Activated CD4-positive, CD25-positive, alpha-beta regulatory T cell treated with anti-CD3 and anti-CD28 coated beads, Interleukin-2, amount 50 U/mL, for 16 hours (primary cell): Measurements from ENCODE around the gene CASP8.
"Not testable (repeated sequence)": the region's sequence is repeated elsewhere in the genome, so short reads cannot be mapped to it uniquely, and the experiment has no call there.

ENCODE experiments used
- DNase-seq: peaks from one replicate; pipeline ENCODE4 v3.0.0-alpha.2; 2020; ENCODE audit warnings: low read depth, low spot score

The CASP8 gene

DNA sequence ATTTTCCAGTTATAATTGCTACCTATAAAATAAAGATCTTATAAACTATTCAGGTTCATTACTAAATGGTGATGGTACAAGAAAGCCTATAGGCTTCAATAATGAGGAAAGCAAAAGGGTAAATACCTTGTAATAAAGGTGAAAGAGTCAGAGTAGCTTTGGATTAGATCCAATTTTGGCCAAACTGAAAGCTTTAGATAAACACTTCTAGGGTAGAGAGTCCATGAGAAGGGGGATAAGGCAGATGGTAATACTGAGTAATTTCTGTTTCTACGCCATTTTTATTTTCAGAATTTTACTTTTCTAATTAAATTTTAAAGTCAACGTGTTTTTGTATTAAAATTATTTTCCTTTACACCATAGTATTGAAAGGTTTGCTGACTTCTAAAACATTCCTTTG is 9.4 kb downstream of the CASP8 start:
- no peak for DNase-seq

DNA sequence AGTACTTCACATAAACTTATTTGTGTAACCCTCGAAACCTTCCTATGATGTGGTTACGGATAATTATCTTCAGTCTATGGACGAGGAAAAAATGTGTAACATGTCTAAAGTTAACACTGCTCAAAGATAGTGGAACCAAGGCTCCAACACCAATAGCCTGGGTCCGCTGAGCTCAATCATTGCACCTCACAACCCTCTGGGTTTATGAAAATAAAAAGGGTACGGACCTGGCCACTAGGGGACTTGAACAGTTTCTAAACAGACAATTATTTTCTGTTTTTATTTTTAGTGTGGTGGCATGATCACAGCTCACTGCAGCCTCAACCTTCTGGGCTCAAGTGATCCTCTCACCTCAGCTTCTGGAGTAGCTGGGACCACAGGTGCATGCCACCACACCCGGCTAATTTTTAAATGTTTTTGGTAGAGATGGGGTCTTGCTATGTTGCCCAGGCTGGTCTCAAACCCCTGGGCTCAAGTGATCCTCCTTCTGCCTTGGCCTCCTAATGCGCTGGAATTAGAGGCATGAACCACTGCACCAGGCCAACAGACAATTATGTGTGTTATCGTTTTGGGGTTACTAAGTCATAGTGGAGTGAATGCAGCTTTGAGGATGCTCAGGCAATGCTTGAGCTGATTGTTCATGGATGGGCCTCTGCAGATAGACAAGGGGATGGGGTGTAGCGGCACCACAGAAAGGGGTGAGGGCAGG is 10.1 kb downstream of the CASP8 start:
- no peak for DNase-seq

DNA sequence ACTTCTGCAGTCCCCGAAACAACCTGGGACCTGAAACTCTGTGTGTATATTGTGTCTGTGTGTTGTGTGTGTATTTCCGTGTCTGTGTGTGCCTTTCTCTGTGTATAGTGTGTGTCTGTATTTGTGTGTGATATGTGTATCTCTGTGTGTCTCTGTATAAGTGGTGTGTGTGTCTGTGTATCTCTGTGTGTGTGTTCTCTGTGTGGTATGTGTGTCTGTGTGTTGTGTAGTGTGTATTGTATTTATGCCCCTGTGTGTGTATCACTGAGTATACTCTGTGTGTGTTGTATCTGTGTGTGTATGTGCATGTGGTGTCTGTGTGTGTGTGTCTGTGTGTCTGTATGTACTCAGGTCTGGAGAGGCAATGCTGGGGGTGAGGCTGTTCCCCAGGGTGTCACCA is 11.6 kb downstream of the CASP8 start:
- no peak for DNase-seq

DNA sequence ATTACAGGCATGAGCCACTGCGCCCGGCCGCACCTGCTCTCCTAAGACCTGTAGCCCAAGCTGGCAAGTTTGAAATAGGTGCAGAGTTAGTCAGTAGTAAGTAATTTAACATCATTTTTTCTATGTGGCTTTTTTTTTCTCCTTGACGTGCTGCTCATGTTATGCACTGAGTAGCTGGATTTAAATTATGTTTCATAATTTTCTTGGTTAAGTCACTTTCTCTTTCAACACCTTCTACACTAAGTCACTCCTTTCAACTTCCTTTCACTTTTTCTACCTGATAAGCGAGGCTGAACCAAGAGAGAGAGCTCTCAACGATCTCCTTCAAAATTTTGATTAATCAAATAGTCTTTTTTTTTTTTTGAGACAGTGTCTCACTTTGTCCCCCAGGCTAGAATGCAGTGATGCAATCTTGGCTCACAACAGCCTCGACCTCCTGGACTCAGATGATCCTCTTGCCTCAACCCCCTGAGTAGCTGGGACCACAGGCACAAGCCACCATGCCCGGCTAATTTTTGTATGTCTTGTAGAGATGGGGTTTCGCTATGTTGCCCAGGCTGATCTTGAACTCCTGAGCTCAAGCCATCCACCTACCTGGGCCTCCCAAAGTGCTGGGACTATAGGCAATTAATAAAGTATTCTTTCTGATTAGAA is 13.1 kb downstream of the CASP8 start:
- DNase-seq, result no peak

DNA sequence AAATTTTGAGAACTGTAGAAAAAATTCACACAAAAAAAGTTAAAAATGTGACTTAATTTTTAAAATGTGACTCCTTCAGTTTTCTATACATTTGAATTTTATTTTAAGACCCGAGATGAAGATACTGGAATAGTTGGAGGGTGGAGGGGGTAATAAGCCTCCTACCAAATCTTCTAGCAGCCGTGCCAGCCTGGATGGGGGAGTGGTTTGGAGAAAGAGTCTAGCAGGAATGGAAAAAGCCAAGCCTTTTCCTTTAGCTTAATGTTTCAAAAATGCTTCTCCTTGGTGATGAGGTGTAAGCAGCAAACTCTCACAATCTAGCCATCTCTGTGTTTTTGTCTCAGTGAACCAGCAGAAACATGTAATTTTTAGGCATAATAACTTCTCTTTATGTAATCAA is 14.7 kb downstream of the CASP8 start:
- DNase-seq, result no peak

DNA sequence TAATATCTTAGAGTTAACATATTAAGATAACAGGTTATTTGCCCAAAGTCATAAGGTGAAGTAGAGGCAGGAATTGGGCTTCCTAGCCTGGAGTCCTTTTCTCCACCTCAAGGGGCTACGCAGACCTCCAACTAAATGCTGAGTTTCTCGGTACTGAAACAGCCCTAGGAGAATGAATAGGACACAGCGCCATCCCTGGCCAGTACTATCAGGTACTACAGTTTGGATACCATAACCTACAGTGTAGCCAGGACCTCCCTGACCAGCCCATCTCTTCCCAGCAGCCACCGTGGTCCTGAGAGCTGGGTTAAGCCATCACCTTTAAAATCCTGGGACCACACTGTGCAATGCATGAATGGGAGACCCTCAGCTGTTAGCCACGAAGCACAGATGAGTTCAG is 15.7 kb downstream of the CASP8 start:
- no peak for DNase-seq

DNA sequence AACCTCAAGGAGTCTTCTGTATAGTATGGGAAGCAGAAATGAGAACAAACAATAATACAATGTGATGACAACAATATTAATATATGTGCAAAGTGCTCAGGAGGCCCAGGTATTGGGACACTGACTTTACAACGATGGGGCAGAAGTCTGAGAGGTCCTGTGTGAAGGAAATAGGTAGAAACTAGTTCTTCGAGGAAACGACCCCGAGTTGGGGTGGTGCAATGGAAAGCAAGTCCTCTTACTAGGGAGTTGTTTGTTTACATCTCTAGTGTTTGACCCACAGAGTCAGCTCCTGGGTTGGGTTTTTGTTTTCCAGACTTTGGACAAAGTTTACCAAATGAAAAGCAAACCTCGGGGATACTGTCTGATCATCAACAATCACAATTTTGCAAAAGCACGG is 16.2 kb downstream of the CASP8 start:
- no peak for DNase-seq

DNA sequence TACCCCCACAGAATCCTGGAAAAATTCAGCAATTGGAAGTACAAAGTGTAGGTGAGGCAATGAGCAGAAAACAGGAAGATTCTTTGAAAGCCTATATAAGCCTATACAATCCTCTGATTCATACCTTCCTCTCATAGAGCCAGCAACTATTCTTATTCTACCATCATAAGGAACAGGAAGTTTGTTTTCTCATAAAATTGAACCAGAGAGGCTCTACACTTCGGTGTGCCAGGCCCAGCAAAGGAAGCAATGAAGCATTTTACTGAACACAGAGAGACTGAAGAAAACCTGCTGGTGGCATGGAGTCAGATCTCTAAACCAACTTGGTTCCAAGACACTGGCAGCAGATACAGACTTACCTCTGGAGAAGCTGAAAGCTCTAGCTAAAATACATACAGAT is 18.7 kb downstream of the CASP8 start:
- DNase-seq, result no peak

DNA sequence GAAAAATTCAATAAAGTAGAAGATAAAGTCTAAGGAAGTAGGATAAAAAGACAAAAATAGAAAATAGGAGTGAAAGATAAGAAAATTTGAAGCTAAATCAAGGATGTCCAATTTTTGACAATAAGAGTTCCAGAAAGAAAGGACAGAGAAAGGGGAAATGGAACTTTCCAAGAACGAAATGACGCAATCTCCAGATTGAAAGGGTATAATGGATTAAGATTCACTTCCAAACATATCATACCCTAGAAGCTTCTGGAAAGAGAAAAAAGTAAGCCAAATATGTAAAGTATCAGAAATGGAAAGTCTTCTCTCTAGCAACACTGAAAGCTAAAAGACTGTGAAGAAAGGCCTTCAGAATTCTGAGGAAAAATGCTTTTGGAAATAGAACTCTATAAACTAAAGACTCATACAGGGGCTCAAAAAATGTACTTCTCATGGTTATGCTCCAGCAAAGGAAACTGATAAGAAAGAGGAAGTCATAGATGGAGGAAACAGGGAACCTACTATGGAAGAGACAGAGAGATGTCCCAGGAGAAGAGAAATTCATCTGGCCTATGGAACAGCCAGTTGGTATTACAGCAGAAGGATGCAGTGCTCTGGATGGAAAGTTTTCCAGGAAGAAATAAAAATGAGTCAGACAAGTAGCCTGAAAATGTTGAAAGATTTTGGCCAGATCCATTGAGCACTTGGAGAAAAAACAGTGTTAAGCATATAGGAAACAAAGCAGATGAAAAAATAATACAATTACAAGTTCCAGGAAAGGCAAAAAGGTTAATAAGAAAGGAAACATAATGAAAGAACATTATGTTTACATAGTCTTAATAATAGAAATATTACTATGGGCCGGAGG is 20.1 kb downstream of the CASP8 start:
- no peak for DNase-seq

DNA sequence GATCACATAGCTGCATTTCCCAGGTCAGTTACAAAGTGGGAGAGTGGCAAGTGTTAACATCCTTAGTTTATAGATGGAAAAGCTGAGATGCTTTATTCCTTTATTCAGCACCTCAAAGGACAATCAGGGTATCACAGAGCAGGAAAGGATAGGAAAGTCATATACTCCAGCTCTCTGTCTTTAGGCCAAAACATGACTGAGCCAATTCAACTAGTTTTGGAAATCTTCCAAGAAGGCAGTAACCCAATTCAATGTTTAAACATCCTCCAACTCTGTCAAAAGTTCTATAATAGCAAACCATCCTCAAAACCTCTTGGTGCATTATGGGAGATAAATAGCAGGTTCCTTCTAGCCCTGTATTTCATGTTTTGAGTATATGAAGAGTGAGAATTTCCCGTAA is 25.2 kb downstream of the CASP8 start:
- DNase-seq, result no peak

DNA sequence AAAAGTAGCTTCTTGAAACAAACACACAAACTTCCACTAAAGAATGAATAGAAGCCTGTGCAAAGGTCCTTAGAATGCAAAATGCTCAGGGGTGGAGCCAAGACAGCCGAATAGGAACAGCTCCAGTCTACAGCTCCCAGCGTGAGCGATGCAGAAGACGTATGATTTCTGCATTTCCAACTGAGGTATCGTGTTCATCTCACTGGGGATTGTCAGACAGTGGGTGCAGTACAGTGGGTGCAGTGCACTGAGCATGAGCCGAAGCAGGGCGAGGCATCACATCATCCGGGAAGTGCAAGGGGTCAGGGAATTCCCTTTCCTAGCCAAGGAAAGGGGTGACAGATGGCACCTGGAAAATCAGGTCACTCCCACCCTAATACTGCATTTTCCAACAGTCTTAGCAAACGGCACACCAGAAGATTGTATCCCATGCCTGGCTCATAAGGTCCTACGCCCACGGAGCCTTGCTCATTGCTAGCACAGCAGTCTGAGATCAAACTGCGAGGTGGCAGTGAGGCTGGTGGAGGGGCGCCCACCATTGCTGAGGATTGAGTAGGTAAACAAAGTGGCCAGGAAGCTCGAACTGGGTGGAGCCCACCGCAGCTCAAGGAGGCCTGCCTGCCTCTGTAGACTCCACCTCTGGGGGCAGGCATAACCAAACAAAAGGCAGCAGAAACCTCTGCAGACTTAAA is 30.3 kb downstream of the CASP8 start:
- not testable (repeated sequence) for DNase-seq

DNA sequence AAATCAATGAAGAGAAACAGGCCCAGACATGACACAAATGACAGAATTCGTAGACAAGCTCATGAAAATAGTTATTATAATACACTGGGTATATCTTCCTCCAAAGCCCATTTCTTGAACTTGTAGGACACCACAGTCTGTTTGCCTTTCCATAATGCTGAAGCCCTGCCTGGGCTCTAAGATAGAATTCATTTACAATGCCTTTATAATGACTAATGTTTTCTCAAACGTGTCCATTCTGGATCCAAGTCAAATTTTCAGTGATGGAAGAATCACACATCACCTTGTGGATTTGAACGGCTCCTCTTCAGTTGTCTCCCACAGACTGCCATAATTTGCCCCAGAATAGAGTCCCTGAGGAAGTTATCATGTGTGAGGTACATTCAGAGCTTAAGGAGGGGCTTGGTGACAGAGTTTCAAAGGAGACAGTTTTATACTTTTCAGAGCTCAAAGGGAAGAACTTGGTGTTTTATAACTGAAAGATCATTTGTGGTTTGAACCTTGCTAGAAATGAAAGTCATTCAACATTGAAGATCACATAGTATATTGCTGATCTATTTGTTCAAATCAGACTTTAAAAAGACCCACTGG is 38.2 kb downstream of the CASP8 start:
- DNase-seq, result no peak

DNA sequence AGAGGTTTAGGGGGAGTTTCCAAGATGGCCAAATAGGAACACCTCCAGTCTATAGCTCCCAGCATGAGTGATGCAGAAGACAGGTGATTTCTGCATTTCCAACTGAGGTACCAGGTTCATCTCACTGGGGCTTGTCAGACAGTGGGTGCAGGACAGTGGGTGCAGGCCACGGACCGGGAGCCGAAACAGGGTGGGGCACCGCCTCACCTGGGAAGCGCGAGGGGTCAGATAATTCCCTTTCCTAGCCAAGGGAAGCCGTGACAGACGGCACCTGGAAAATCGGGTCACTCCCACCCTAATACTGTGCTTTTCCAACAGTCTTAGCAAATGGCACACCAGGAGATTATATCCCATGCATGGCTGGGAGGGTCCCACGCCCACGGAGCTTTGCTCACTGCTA is 39.6 kb downstream of the CASP8 start:
- not testable (repeated sequence) for DNase-seq

DNA sequence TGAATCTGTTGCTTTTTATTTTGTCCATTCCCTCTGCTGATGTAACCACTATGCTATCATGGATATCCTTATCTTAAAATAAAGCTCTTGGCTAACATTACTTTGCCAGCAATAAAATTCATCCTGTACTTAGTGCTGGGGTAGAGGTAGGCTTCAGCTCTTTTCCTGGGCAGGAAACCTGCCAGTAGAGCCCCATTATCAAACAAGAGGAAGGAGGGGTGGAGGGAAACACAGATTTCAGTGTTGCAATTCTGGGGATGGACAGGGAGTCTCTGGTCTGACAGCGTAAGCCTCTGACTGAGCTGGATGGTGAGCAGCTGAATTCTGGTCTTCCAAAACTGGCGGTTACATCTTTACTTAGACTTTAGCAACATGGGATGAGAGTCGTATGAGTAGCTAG is 47.5 kb downstream of the CASP8 start:
- no peak for DNase-seq

DNA sequence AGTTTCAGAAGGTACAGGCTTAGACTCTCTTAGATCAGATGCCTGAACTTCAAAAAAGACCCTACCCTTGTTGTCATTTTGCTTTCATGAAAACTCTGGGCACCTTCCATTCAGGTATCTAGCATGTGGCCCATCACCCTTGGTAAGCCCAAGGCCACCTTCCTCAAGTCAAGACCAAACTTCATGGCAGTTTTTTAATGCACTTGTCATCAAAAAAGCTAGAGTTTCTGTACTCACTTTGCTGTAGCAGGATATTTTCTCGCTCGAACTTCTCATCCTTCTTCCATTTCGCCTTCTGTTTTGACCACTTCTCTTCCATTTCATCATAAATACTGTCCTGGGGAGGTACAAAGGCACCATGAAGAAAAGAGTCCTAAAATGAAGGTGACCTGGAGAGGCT is 48.6 kb downstream of the CASP8 start:
- DNase-seq, result no peak

DNA sequence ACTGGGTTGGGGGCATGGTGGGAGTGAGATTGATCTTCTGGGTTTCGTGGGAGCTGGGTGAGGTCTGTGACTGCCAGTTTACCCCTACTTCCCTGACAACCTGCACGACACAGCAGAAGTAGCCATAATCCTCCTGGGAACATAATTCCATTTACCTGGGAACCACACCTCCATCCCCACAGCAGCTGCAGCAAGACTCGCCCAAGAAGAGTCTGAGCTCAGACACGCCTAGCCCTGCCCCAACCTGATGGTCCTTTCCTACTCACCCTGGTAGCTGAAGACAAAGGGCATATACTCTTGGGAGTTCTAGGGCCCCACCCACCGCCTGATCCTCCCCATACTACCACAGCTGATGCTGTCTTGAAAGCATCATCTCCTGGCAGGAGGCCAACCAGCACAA is 53.0 kb downstream of the CASP8 start:
- DNase-seq, result no peak

DNA sequence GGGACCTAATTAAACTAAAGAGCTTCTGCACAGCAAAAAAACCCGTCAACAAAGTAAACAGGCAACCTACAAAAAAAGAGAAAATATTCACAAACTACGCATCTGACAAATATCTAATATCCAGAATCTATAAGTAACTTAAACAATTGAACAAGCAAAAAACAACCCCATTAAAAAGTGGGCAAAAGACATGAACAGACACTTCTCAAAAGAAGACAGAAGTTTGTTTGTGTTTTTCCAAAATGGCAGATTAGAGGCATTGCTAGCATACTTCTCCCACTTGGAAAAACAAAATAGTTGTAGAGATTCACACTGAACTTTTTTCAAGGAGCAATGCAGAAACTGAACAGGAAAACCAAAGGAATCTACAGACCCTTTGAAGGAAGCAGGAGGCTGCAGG is 59.2 kb downstream of the CASP8 start:
- no peak for DNase-seq

DNA sequence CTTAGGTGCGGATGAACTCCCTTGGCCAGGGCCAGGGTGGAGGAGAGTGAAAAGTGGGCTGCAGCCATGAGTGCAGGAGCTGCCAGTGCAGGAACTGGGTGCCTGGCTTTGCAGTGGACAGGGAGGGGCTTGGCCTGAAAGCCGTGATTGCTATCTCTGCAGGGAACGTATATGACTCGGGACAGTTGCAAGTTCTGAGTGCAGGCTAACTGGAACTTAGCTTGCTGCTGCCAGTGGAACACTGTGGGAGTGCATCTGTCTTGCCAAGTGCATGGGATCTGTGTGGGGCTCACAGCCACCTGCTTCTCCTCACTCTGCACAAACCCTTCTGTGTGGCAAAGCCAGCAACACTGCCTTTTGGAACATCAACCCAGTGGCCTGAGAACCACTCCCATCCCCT is 59.9 kb downstream of the CASP8 start:
- DNase-seq, result no peak

DNA sequence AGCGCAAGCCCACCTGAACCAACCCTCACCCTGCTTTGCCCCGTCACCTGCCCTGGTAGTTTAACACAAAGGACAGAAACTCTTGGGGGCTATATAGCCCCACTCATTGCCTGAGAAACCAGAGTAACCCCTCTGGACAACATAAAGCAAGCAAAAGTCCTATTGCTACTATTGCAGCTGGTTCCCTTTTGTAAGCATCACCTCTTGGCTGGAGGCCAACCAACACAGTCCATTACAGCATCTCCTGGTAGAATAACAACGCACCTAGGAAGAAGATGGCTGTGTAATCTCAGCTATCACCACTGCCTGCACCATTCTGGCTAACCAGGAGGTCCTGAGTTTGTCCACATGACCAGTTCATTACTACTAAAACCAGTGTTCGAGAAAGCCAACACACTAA is 60.4 kb downstream of the CASP8 start:
- DNase-seq, result no peak

DNA sequence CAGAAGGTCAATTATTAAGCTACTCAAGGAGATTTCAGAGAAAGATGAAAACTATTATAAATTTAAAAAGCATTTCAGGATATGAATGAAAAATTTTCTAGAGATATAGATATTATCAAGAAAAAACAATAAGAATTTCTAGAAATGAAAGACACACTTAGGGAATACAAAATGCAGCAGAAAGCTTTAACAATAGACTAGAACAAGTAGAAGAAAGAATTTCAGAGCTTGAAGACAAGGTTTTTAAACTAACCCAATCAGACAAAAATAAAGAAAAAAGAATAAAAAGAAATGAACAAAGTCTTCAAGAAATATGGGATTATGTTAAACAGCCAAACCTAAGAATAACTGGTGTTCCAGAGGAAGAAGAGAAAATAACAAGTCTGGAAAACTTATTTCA is 62.4 kb downstream of the CASP8 start:
- DNase-seq, result no peak

DNA sequence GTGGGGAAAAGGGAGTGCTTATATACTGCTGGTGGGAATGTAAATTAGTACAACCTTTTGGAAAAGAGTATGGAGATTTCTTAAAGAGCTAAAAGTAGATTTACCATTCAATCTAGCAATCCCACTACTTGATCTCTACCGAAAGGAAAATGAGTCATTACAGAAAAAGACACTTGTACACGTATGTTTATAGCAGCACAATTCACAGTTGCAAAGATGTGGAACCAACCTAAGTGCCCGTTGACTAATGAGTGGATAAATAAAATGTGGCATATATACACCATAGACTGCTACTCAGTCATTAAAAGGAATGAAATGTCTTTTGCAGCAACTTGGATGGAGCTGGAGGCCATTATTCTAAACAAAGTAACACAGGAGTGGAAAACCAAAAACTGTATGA is 67.3 kb downstream of the CASP8 start:
- DNase-seq, result no peak

DNA sequence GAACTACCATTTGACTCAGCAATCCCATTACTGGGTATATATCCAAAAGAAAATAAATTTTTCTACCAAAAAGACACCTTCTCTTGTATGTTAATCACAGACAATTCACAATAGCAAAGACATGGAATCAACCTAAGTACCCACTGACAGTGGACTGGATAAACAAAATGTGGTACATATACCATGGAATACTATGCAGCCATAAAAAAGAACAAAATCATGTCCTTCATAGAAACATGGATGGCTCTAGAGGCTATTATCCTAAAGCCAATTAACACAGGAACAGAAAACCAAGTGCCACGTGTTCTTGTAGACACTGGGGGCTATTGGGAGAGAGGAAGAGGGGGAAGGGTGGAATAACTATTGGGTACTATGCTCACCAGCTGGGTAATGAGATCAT is 69.1 kb downstream of the CASP8 start:
- no peak for DNase-seq
